Measurements from ENCODE around the gene ZNF770.

The ZNF770 gene

GRCh38 chr15:34988027-34988902 is at the start of gene ZNF770:
TSS of gene ZNF770 (minus strand) at chr15:34988287. CDS start at chr15:34983434, 4,853 bp downstream.
- DNase-seq (ENCODE audit: low read depth in 2 of 2), result peak; percentile 25 to 33

GRCh38 chr15:35028235-35028984 is 40.3 kb upstream of the ZNF770 start:
- no peak for DNase-seq (ENCODE audit: low read depth in 2 of 2)

DNA sequence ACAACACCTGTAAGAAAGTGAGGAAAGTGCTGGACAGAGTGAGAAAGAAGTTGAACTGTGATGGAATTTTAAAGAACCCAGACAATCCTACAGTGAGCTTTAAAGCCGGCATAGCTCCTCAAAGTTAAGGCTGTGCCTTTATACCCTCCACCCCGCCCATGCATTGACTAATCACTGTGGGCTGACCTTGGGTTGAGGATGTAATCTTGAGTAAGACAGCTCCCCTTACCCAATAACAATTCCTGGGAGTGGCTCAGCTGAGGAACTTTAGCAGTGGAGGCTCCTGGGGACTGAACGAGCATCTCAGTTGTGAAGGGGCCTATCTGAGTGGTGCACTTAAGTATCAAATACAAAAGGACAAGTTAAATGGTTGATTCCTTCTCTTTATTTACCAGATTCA is 35.7 kb upstream of the ZNF770 start:
- no peak for DNase-seq (ENCODE audit: low read depth in 2 of 2)

DNA sequence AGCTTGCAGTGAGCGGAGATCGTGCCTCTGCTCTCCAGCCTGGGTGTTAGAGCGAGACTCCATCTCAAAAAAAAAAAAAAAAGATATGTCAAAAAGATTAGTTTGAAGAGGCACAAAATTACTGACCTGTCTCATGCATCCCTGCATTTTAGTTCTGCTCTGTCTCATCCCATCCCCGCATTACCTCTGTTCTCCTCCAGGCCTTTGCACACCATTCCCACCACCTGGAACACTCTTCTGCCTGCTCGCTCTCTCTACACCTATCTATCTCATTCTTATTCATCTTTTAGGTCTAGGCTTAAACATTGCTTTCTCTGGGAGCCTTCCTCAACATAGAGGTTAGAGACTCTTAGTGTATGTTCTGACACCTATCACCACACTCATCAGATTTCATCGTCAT is 32.9 kb upstream of the ZNF770 start:
- no peak for DNase-seq (ENCODE audit: low read depth in 2 of 2)

GRCh38 chr15:35019404-35020327 is 31.6 kb upstream of the ZNF770 start:
- DNase-seq (ENCODE audit: low read depth in 2 of 2), result no peak

DNA sequence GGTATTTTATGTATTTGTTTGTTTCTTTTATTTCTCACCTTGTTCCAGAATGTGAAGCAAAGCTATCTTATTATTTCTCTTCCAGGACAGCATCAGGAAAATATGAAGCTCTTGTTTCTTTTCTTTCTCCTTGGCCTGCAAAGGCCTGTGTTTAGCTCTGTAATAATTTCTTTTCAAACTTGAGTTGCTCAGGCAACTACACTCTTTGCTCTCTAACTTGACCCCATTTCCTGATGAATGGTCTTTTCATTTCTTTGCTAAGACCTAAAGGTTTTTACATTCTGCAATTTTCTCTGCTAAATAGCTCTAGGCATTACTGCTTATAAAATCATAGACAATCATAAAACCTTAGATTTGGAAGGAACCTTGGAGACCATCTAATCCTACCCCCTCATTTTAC is 26.2 kb upstream of the ZNF770 start:
- DNase-seq (ENCODE audit: low read depth in 2 of 2), result no peak

DNA sequence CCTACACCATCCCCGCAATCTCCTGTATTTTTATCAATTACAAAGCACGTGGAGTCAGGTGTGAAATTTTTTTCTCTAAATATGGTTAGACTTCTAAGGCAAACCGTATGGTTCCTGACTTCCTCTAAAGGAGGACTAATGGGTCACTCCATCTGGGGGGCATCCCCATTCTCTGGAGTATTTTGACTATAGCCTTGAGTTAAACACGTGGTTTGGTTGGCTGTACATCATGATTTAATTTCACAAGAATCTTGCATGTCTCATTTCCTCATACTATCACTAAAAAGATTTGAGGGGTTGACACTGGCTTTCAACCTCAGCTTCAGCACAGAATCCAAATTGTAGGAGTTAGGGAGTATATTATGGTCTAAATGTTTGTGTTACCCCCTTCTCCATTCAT is 25.3 kb upstream of the ZNF770 start:
- DNase-seq (ENCODE audit: low read depth in 2 of 2), result no peak

GRCh38 chr15:35007397-35007796 is 19.3 kb upstream of the ZNF770 start:
- DNase-seq (ENCODE audit: low read depth in 2 of 2), result no peak

- no peak for DNase-seq (ENCODE audit: low read depth in 2 of 2)
These were observed 17.8 kb upstream of the ZNF770 start for GRCh38 chr15:35005933-35006332.

DNA sequence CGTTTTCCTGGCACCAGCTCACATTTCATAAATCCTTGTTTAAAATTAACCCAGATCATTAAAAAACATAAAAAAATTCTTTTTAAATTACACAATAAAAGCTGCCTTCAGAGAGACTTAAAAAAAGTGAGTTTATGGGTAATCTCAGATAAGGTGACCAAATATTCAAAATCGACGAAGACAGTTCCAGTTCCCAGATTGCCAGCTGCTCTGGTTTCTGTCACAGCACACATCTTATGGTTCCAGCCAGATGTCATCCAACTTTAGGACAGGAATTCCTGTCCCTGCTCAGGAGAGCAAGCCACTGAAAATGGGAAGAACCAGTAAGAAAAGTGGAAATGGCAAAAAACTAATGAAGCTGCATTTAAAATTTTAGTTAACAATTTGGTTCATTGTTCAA is 15.8 kb upstream of the ZNF770 start:
- no peak for DNase-seq (ENCODE audit: low read depth in 2 of 2)

DNA sequence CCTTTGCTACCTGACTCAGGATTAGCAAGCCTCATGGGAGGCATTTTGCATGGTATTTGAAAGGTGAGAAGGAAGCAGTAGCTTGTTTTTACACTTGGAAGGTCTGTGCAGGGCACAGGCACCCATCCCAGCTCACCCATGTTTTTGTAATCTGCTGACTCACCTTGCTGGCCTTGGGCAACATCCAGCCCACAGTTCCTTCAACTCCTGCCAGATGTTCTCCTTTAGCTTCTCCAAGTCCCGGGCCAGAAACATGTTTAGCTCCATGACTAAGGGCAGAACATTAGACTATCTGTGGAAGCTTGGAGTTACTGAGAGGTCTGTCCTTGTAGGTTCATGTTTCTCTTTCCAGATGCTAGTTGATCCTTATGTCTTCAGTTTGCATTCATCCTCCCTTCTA is 12.4 kb upstream of the ZNF770 start:
- peak in 1 of 2 experiments; percentile 33 for DNase-seq (ENCODE audit: low read depth in 2 of 2)

DNA sequence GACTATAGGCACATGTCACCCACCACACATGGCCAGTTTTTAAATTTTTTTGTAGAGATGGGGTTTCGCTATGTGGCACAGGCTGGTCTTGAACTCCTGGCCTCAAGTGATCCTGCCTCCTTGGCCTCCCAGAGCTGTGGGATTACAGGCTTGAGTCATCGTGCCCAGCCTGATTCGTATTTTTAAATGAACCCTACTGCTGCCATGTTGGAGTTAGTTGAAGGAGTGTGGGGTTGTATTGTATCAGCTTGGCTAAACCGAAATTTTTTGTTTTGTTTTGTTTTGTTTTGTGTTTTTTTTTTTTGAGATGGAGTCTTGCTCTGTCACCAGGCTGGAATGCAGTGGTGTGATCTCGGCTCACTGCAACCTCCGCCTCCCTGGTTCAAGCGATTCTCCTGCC is 11.8 kb upstream of the ZNF770 start:
- no peak for DNase-seq (ENCODE audit: low read depth in 2 of 2)

- no peak for DNase-seq (ENCODE audit: low read depth in 2 of 2)
These were observed 6.8 kb upstream of the ZNF770 start for GRCh38 chr15:34994925-34995324.

DNA sequence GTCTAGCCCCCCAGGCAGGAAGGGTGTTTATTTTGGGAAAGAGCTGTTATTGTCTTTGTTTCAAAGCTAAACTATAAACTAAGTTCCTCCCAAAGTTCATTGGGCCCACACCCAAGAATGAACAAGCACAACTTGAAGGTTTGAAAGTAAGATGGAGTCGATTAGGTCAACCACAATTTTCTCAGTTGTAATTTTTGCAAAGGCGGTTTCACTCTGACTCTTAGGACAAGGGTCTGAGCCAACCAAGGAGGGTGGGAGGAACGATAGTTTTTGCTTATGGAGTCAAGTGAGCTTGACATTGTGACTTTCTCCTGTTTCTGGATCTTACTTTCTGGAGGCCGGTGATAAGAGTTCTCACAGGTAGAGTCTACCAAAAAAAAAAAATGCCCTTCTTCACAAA is 5.8 kb upstream of the ZNF770 start:
- no peak for DNase-seq (ENCODE audit: low read depth in 2 of 2)

- no peak for DNase-seq (ENCODE audit: low read depth in 2 of 2)
These were observed 5.3 kb upstream of the ZNF770 start for GRCh38 chr15:34993412-34993811.

- DNase-seq (ENCODE audit: low read depth in 2 of 2), result no peak
These were observed 469 bp downstream of the ZNF770 start for GRCh38 chr15:34987609-34988026.

DNA sequence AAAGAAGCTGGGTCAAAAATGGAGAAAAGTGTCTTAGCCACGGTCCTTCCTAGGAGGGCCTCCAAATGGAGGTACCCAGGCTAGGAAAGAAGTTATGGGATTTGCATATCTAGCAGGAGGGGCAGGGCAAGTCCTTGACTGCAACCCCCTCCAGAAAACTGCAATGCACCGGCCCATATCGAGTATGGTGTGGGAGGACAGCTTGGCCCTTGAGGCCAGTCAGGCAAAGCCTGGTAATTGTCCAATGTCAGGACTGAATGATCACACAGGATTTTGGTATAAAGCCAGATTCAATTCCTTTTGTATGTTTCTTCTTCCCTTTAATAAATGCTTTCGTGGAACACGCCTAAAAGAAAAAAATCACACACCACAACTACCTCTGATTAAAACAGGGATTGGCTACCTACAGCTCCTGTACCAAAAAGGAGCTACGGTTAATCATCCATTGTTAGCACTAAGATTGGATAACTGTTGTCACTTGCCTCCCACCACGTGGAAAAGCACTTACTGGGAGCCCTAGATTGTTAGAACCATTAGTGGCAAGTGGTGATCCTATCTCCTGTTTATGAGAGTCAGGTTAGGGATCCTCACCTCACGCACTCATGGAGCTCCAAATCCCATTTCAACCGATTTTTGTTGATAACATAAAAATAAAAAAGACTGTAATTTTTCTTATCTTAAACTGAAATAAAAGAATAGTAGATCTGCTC is 1.2 kb downstream of the ZNF770 start:
- DNase-seq (ENCODE audit: low read depth in 2 of 2), result no peak

DNA sequence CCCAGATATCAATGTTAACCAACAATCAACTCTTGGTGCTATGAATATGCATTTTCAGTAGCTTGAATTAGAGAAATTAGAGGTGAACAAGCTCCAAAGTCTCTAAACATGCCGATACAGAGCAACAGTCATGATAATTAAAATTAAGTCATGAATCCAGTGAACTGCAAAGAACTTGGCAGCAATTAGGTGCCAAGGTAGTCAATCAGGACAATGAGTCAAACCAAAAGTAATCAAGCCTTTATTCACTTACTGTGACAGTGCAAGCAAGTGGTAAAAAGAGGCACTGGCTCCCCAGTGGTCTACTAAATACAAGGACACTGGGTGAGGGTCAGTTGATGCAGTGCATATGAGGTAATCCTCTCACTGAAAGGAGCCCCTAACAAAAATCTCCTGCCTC is 1.8 kb downstream of the ZNF770 start:
- DNase-seq (ENCODE audit: low read depth in 2 of 2), result no peak

DNA sequence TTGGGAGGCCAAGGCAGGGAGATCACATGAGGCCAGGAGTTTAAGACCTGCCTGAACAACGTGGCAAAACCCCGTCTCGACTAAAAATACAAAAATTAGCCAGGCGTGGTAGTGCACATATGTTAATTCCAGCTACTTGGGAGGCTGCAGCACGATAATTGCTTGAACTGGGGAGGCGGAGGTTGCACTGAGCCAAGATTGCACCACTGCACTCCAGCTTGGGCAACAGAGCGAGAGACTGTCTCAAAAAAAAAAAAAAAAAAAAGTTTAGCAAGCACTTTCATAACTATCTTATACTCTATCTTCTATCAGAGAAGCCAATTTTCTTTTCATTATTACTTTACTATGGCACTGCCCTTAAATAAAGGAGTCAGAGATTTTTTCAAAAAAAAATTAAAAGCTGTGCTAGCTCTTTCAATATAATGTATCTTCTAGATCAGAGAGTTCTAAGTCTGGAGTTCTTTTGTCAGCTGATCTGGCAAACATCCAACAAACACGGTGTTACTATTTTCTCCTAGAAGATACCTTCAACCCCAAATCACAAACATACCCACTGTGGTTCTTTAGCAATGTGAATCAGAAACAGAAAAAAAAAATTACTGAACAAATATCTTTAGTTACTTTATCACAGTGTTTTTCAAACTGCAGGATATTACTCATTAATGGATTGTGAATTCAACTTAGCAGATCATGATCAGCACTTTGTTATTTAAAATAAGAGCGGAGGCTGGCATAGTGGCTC is 3.0 kb downstream of the ZNF770 start:
- DNase-seq (ENCODE audit: low read depth in 2 of 2), result no peak

- DNase-seq (ENCODE audit: low read depth in 2 of 2), result no peak
These were observed 11.3 kb downstream of the ZNF770 start for GRCh38 chr15:34976743-34977142.

- DNase-seq (ENCODE audit: low read depth in 2 of 2), result no peak
These were observed 12.0 kb downstream of the ZNF770 start for GRCh38 chr15:34976073-34976472.

Data from fibroblast of skin of left biceps (primary cell).